ENCODE results near the gene XPO1. TPM values are rescaled to one million over a fixed set of nuclear protein-coding genes. Genes with fewer than 3 reads are reported as not detected.
"Not testable (repeated sequence)": the region's sequence is repeated elsewhere in the genome, so short reads cannot be mapped to it uniquely, and the experiment has no call there.

Gene XPO1
- total RNA-seq, 1 donor from 2014 or later = 191 TPM

GRCh38 chr2:61536572-61537276, 1.4 kb downstream of the XPO1 start:
- DNase-seq (ENCODE audit: low read depth, low spot score) = peak; percentile 60

- no peak for DNase-seq (ENCODE audit: low read depth, low spot score)
Observed at GRCh38 chr2:61536180-61536571, 2.0 kb downstream of the XPO1 start.

- no peak for DNase-seq (ENCODE audit: low read depth, low spot score)
Observed at GRCh38 chr2:61535449-61535848, 2.7 kb downstream of the XPO1 start.

- no peak for DNase-seq (ENCODE audit: low read depth, low spot score)
Observed at GRCh38 chr2:61534926-61535325, 3.2 kb downstream of the XPO1 start.

GRCh38 chr2:61530749-61531148, 7.4 kb downstream of the XPO1 start:
- no peak for DNase-seq (ENCODE audit: low read depth, low spot score)

GRCh38 chr2:61529944-61530735, 8.0 kb downstream of the XPO1 start:
- no peak for DNase-seq (ENCODE audit: low read depth, low spot score)

- no peak for DNase-seq (ENCODE audit: low read depth, low spot score)
Observed at GRCh38 chr2:61520261-61520660, 17.9 kb downstream of the XPO1 start.

GRCh38 chr2:61512768-61513398, 25.3 kb downstream of the XPO1 start:
- no peak for DNase-seq (ENCODE audit: low read depth, low spot score)

GRCh38 chr2:61510674-61511671, 27.2 kb downstream of the XPO1 start:
- no peak for DNase-seq (ENCODE audit: low read depth, low spot score)

GRCh38 chr2:61504949-61505348, 33.2 kb downstream of the XPO1 start:
- DNase-seq (ENCODE audit: low read depth, low spot score) = no peak

- no peak for DNase-seq (ENCODE audit: low read depth, low spot score)
Observed at GRCh38 chr2:61499060-61499459, 39.1 kb downstream of the XPO1 start.

GRCh38 chr2:61493523-61493942, 44.6 kb downstream of the XPO1 start:
- DNase-seq (ENCODE audit: low read depth, low spot score) = no peak

GRCh38 chr2:61492476-61492875, 45.7 kb downstream of the XPO1 start:
- DNase-seq (ENCODE audit: low read depth, low spot score) = no peak

GRCh38 chr2:61485281-61485680, 52.9 kb downstream of the XPO1 start:
- no peak for DNase-seq (ENCODE audit: low read depth, low spot score)

- no peak for DNase-seq (ENCODE audit: low read depth, low spot score)
Observed at GRCh38 chr2:61478086-61478485, 60.1 kb downstream of the XPO1 start.

GRCh38 chr2:61476929-61477589, 61.1 kb downstream of the XPO1 start:
- DNase-seq (ENCODE audit: low read depth, low spot score) = not testable (repeated sequence)

- no peak for DNase-seq (ENCODE audit: low read depth, low spot score)
Observed at GRCh38 chr2:61471905-61472805, 66.0 kb downstream of the XPO1 start.

GRCh38 chr2:61470965-61471904, 66.9 kb downstream of the XPO1 start, which contains the start of gene USP34:
Gene USP34, minus strand, starts transcription at chr2:61471087. Its CDS starts 395 bp downstream, at chr2:61470692.
- peak; percentile 87 for DNase-seq (ENCODE audit: low read depth, low spot score)
